ENCODE results near the gene MAMLD1.

MAMLD1 gene

GRCh38 chrX:150482537-150483206 is 119.6 kb downstream of the MAMLD1 start:
- no peak for TF ChIP-seq Cebpa-rat (IDR thresholded peaks at IDR 0.05)
- Histone ChIP-seq H3K4me3 (no peak overlapping the region), H3K4me2 (peak overlapping the region in 4 of 11 experiments; percentile 39 to 47 (median 40); a peak in 8 of 22 replicates)

GRCh38 chrX:150483356-150483985 is 120.4 kb downstream of the MAMLD1 start:
- no peak overlapping the region for H3K4me3 ChIP-seq
- peaks cover 0 to 8% (median 0%) of the 10 kb centered on the region in 11 experiments; a peak in 2 of 22 replicates for H3K27me3 ChIP-seq
- peaks cover 15 to 33% (median 16%) of the 10 kb centered on the region in 10 experiments for H3K4me1 ChIP-seq
- no peaks in the 10 kb centered on the region for H3K36me3 ChIP-seq
- H3K4me2 ChIP-seq, result peak overlapping the region in 4 of 11 experiments; percentile 39 to 47 (median 40); a peak in 8 of 22 replicates
- H3K9ac ChIP-seq, result no peak overlapping the region
- H3K27ac ChIP-seq, result peak overlapping the region in 2 of 11 experiments; percentile 30 to 50; a peak in 3 of 22 replicates
- no peaks in the 10 kb centered on the region for H4K20me1 ChIP-seq
- no peak for TF ChIP-seq Cebpa-rat (IDR thresholded peaks at IDR 0.05)
- H3K9me3 ChIP-seq (replicated peaks in 1 of 11), result no peaks in the 10 kb centered on the region

More at GRCh38 chrX:150482537-150483206, 119.6 kb downstream of the MAMLD1 start:
- peak overlapping the region in 2 of 11 experiments; percentile 30 to 50; a peak in 3 of 22 replicates for H3K27ac ChIP-seq
- no peak overlapping the region for H3K9ac ChIP-seq
- no peaks in the 10 kb centered on the region for H3K36me3 ChIP-seq
- no peaks in the 10 kb centered on the region for H3K9me3 ChIP-seq (replicated peaks in 1 of 11)
- H4K20me1 ChIP-seq, result no peaks in the 10 kb centered on the region
- peaks cover 23 to 41% (median 24%) of the 10 kb centered on the region in 10 experiments for H3K4me1 ChIP-seq
- peaks cover 0 to 8% (median 0%) of the 10 kb centered on the region in 11 experiments; a peak in 3 of 22 replicates for H3K27me3 ChIP-seq

GRCh38 chrX:150486011-150486410 is 122.9 kb downstream of the MAMLD1 start:
- Histone ChIP-seq H3K4me2 (no peak overlapping the region), H3K27ac (no peak overlapping the region), H3K9me3 (replicated peaks in 1 of 11) (no peaks in the 10 kb centered on the region), H3K9ac (no peak overlapping the region), H3K36me3 (no peaks in the 10 kb centered on the region), H3K4me1 (peaks cover 0 to 20% (median 0%) of the 10 kb centered on the region in 10 experiments; a peak in 9 of 20 replicates), H3K4me3 (no peak overlapping the region), H3K27me3 (no peaks in the 10 kb centered on the region), H4K20me1 (no peaks in the 10 kb centered on the region)
- TF ChIP-seq Cebpa-rat (IDR thresholded peaks at IDR 0.05), result no peak

GRCh38 chrX:150487369-150488094 is 124.4 kb downstream of the MAMLD1 start:
- Histone ChIP-seq H3K9ac (no peak overlapping the region), H3K4me3 (no peak overlapping the region), H3K27ac (no peak overlapping the region), H4K20me1 (no peaks in the 10 kb centered on the region), H3K4me1 (peaks cover 0 to 15% (median 0%) of the 10 kb centered on the region in 10 experiments; a peak in 9 of 20 replicates), H3K9me3 (replicated peaks in 1 of 11) (no peaks in the 10 kb centered on the region), H3K36me3 (no peaks in the 10 kb centered on the region), H3K4me2 (no peak overlapping the region), H3K27me3 (no peaks in the 10 kb centered on the region)
- no peak for TF ChIP-seq Cebpa-rat (IDR thresholded peaks at IDR 0.05)

- Histone ChIP-seq H3K4me1 (no peaks in the 10 kb centered on the region), H3K27ac (no peak overlapping the region), H3K4me3 (no peak overlapping the region), H3K9ac (no peak overlapping the region), H3K27me3 (no peaks in the 10 kb centered on the region), H3K4me2 (no peak overlapping the region), H3K36me3 (no peaks in the 10 kb centered on the region), H3K9me3 (replicated peaks in 1 of 11) (no peaks in the 10 kb centered on the region), H4K20me1 (no peaks in the 10 kb centered on the region)
- TF ChIP-seq Cebpa-rat (IDR thresholded peaks at IDR 0.05), result no peak
Measured at GRCh38 chrX:150489359-150490015, 126.4 kb downstream of the MAMLD1 start.

GRCh38 chrX:150495496-150495895 is 132.4 kb downstream of the MAMLD1 start:
- H3K4me3 ChIP-seq, result no peak overlapping the region

GRCh38 chrX:150499240-150499639 is 136.1 kb downstream of the MAMLD1 start:
- peaks cover 0 to 16% (median 15%) of the 10 kb centered on the region in 10 experiments; a peak in 16 of 20 replicates for H3K4me1 ChIP-seq
- no peaks in the 10 kb centered on the region; a peak in 1 of 22 replicates for H4K20me1 ChIP-seq
- no peaks in the 10 kb centered on the region for H3K9me3 ChIP-seq (replicated peaks in 1 of 11)
- H3K36me3 ChIP-seq, result no peaks in the 10 kb centered on the region
- no peak for TF ChIP-seq Cebpa-rat (IDR thresholded peaks at IDR 0.05)
- no peaks in the 10 kb centered on the region for H3K27me3 ChIP-seq
- no peak overlapping the region for H3K9ac ChIP-seq
- H3K4me2 ChIP-seq, result no peak overlapping the region
- H3K4me3 ChIP-seq, result no peak overlapping the region
- H3K27ac ChIP-seq, result no peak overlapping the region

More at GRCh38 chrX:150495496-150495895, 132.4 kb downstream of the MAMLD1 start:
- no peak overlapping the region for H3K27ac ChIP-seq
- no peaks in the 10 kb centered on the region for H3K27me3 ChIP-seq
- no peaks in the 10 kb centered on the region for H3K36me3 ChIP-seq
- TF ChIP-seq Cebpa-rat (IDR thresholded peaks at IDR 0.05), result no peak
- H3K9ac ChIP-seq, result no peak overlapping the region
- no peaks in the 10 kb centered on the region for H3K9me3 ChIP-seq (replicated peaks in 1 of 11)
- H3K4me1 ChIP-seq, result no peaks in the 10 kb centered on the region
- no peaks in the 10 kb centered on the region for H4K20me1 ChIP-seq
- no peak overlapping the region for H3K4me2 ChIP-seq

GRCh38 chrX:150502091-150502490 is 139.0 kb downstream of the MAMLD1 start:
- no peak overlapping the region for H3K4me2 ChIP-seq
- H3K27me3 ChIP-seq, result no peaks in the 10 kb centered on the region
- H3K9ac ChIP-seq, result no peak overlapping the region
- peaks cover 7 to 40% (median 33%) of the 10 kb centered on the region in 10 experiments for H3K4me1 ChIP-seq
- no peak overlapping the region for H3K27ac ChIP-seq
- no peaks in the 10 kb centered on the region for H3K36me3 ChIP-seq
- no peak for TF ChIP-seq Cebpa-rat (IDR thresholded peaks at IDR 0.05)
- H4K20me1 ChIP-seq, result no peaks in the 10 kb centered on the region; a peak in 1 of 22 replicates
- H3K9me3 ChIP-seq (replicated peaks in 1 of 11), result no peaks in the 10 kb centered on the region
- no peak overlapping the region for H3K4me3 ChIP-seq

Measured in BLaER1 treated with 17β-estradiol and CSF1 and Interleukin-3, amounts not matched to agents 10 nM and 100 nM (cell line).